ENCODE measurements around the gene RABGGTA.

Gene RABGGTA

DNA sequence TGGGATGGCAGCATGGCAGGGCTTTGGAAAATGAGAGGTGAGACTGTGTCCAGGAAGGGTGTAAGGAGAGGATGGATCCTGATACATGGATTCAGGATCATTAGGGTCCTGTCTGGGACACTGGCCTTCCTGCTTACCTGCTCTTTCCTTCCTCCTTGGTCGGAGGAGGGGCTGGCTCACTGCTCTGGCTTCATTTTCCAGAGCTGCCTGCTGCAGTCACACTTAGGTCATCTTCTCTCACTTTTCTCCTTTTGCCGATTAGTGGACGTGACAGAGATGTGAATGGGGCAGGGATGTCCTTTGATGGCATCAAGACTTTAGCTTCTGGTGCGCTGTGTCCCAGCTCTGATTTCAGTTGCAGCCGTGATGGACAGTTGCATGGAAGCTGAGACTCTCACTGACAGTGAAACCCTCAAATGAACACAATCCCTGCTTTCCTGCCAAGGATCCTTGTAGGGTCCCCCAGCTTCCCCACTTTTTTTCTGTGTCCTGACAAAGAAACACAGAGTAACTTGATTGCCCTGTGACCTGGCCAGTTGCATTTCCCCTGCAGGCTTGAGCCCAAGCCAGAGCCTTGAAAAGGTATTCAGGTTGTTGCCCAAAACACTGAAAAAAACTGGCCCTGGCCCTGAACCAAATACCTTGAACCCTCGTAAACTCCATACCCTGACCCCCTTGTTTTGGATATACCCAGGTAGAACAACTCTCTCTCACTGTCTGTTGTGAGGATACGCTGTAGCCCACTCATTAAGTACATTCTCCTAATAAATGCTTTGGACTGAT, 37.1 kb upstream of the RABGGTA start:
- H3K4me3 ChIP-seq (ENCODE audit: low read depth, low read length) = no peak overlapping the region
- TF ChIP-seq, protein P1, sequence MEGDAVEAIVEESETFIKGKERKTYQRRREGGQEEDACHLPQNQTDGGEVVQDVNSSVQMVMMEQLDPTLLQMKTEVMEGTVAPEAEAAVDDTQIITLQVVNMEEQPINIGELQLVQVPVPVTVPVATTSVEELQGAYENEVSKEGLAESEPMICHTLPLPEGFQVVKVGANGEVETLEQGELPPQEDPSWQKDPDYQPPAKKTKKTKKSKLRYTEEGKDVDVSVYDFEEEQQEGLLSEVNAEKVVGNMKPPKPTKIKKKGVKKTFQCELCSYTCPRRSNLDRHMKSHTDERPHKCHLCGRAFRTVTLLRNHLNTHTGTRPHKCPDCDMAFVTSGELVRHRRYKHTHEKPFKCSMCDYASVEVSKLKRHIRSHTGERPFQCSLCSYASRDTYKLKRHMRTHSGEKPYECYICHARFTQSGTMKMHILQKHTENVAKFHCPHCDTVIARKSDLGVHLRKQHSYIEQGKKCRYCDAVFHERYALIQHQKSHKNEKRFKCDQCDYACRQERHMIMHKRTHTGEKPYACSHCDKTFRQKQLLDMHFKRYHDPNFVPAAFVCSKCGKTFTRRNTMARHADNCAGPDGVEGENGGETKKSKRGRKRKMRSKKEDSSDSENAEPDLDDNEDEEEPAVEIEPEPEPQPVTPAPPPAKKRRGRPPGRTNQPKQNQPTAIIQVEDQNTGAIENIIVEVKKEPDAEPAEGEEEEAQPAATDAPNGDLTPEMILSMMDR (IDR thresholded peaks at IDR 0.05; ENCODE audit: low read depth, low read length) = no peak

DNA sequence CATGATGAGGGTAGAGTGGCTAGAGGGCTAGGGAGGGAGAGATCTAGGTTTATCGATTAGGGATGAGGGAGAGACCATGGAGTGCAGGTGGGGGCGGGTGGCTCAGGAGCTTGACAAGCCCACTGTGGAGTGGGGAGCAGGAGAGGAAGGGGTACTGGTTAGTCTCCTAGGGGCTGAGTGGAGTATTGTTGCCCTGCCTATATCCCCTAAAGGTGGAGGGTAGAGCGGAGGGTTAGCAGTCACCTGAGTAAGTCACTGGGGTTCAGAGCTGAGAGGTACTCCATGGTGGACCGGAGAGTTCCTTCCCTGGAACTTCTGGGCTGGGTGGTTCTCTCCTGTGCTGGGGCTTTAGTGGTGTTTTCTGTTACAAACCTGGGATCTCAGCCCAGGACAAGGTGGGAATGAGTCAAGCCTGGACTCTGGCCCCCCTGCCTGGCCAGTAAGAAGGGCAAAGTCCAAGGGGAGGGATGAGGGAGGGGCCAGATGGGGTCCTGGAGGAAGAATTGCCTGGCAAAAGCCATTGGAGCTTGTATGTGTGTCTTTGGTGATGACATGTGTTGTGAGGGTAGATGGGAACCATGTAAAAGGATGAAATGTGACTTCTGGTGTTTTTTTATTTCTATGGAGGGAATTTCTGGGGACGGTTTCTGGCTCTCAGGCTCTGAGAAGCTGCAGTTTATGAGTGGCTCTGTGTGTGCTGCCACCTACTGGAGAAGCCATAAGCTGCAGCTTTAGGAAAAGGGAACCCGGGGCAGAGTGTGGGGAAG, 36.4 kb upstream of the RABGGTA start, which contains the start of gene CIDEB:
TSS of gene CIDEB (minus strand) at position 403 of the 767 bp plus-strand sequence. CDS start at position 284, 119 bp downstream.
- TF ChIP-seq, protein P1 (IDR thresholded peaks at IDR 0.05; ENCODE audit: low read depth, low read length) = peak; percentile 96
- no peak within 1 kb of the TSS for H3K4me3 ChIP-seq (ENCODE audit: low read depth, low read length)

DNA sequence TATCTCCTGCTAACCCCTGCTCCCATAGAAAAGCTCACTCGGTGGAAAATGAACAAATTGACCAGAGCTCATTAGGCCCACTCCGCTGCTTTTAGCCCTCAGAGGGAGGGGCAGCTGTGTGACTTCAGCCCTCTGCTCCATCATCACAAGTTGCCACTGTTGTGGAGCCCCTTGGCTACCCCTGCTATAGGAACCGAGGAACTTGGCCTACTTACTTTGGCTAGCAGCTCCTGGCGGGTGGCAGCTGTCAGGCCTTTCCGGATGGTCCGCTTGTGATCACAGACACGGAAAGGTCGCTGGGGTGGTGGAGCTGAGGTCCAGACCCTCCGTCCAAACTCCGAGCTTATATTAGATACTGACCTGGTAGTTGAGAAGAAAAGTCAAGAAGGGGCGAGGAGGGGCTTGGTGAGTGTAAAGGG, 35.8 kb upstream of the RABGGTA start:
- H3K4me3 ChIP-seq (ENCODE audit: low read depth, low read length) = no peak overlapping the region
- TF ChIP-seq, protein P1 (IDR thresholded peaks at IDR 0.05; ENCODE audit: low read depth, low read length) = no peak

DNA sequence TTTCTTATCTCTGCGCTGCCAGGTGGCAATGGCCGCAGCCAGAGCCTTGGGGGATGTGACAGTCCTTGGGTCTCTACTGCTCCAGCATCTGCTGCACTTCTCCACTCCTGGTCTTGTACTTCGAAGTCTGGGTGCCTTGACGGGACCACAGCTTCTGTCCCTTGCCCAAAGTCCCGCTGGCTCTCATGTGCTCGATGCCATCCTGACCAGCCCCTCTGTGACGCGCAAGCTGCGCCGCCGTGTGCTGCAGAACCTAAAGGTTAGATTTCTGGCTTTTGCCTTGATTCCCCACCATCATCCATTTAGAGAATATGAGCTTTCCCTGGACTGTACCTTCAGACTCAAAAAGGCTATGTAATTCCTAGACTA, 32.6 kb upstream of the RABGGTA start:
- TF ChIP-seq, protein P1 (IDR thresholded peaks at IDR 0.05; ENCODE audit: low read depth, low read length) = no peak
- no peak overlapping the region for H3K4me3 ChIP-seq (ENCODE audit: low read depth, low read length)

DNA sequence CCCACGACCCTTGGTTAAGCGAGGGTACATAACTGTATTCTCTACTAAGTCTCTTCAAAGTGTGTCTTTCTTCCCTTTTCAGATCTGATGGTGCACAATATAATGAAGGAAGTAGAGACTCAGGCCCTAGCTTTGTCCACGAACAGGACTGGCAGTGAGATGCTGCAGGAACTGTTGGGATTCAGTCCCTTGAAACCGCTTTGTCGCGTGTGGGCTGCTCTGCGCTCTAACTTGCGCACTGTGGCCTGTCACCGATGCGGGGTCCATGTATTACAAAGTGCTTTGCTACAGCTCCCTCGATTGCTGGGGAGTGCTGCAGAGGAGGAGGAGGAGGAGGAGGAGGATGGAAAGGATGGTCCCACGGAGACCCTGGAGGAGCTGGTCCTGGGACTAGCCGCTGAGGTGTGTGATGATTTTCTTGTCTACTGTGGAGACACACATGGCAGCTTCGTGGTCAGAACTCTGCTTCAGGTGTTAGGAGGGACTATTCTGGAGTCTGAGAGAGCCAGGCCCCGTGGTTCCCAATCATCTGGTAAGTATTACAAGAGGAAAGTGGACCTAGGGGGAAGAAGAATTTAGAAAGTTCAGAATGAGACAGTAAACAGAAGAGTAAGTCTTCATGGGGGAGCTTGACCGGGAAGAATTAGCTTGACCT, 29.1 kb upstream of the RABGGTA start:
- peak overlapping the region; percentile 96 for H3K4me3 ChIP-seq (ENCODE audit: low read depth, low read length)
- TF ChIP-seq, protein P1 (IDR thresholded peaks at IDR 0.05; ENCODE audit: low read depth, low read length) = no peak

DNA sequence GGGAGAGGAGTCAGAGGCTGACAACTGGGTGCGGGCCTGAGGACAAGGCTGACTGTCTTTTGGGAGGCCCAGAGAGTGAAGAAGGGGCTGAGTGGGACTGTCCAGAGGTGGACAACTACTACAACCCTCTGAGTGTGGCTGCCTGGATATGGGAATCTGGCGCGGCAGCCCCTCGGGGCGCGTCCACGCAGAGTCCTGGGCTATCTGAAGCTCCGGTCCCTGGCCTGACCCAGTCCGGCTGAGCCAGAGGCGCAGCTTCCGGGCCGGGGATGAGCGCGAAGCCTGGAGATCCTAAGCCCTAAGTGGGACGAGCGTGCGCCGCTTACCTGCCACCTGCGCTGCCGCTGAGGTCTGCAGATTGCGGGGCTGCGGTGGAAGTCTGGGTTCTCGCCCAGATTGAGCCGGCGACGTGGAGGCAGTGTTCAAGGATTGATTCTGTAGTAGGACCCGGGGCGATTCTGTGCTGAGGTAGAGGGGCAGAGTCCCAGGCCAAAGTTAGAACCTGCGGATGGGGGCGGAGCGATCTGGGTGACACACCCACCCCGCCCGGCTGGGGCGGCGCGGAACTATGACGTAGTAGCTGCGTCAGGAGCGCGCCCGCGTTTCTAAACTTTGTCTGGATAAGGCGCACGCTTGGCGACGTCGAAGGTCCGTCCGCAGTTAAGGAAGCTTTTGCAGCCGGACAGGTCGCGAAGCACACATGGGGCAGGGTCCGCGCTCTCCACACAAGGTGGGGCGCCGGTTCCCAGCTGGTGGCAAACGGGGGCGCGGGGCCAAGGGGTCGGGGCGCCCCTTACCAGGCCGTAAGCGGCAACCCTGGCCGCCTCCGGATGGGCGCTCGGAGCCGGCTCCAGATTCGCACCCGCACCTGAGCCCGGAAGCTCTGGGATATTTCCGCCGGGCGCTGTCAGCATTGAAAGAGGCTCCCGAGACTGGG, 28.1 kb upstream of the RABGGTA start, which contains the start of the genes DHRS1 and NOP9:
TSS of gene DHRS1 (minus strand) at position 526 of the 937 bp plus-strand sequence. CDS start 674 bp downstream, outside the sequence.
TSS of gene NOP9 (plus strand) at position 596 of the 937 bp plus-strand sequence. CDS start at position 701, 105 bp downstream.
- TF ChIP-seq, protein P1 (IDR thresholded peaks at IDR 0.05; ENCODE audit: low read depth, low read length) = no peak
- peak within 1 kb of the TSS; percentile 96 for H3K4me3 ChIP-seq (ENCODE audit: low read depth, low read length)

All from WI38 (cell line).